DND-41 (cell line): ENCODE data around the gene PTGES3L.

ENCODE experiments used
- ATAC-seq: fragments of 200-7000 bp; cut with Tn5 transposase; 3 replicates; pipeline ENCODE4 v1.9.1; 2021; ENCODE audit warnings: low read depth; ENCODE audit not compliant: insufficient read depth
- DNase-seq: peaks from one replicate; pipeline ENCODE4 v3.0.0-alpha.2; 2020
- H2AFZ ChIP-seq: 2 replicates; pipeline ENCODE4 v1.6.0; 2012; ENCODE audit warnings: low read depth, low read length
- H3K27ac ChIP-seq: 2 replicates; pipeline ENCODE4 v1.5.1; 2012; ENCODE audit warnings: low read length, inconsistent platforms
- H3K27me3 ChIP-seq: fragments of 200-600 bp; sonication (generic); 2 replicates; pipeline ENCODE4 v1.6.0; 2012; ENCODE audit warnings: low read length, mild to moderate bottlenecking, inconsistent platforms; ENCODE audit not compliant: insufficient read depth, poor library complexity
- H3K36me3 ChIP-seq: 2 replicates; pipeline ENCODE4 v1.5.1; 2012; ENCODE audit warnings: low read length, inconsistent platforms; ENCODE audit not compliant: insufficient read depth
- H3K4me1 ChIP-seq: 2 replicates; pipeline ENCODE4 v1.5.1; 2012; ENCODE audit warnings: mild to moderate bottlenecking, low read length; ENCODE audit not compliant: insufficient read depth
- H3K4me2 ChIP-seq: 2 replicates; pipeline ENCODE4 v1.6.0; 2012; ENCODE audit warnings: mild to moderate bottlenecking, moderate library complexity, low read length, inconsistent platforms; ENCODE audit not compliant: insufficient read depth
- H3K4me3 ChIP-seq, 2 experiments: fragments of 200-600 bp in 1 of 2; shearing (Covaris generic) in 1 of 2; 2 replicates each; pipeline ENCODE4 v1.5.1; 2012 to 2016; ENCODE audit warnings: inconsistent platforms in 2 of 2, low read length in 2 of 2, mild to moderate bottlenecking in 2 of 2, low read depth in 1 of 2, moderate library complexity in 1 of 2
- H3K79me2 ChIP-seq: 2 replicates; pipeline ENCODE4 v1.6.0; 2012; ENCODE audit warnings: low read length, inconsistent platforms; ENCODE audit not compliant: insufficient read depth
- H3K9ac ChIP-seq: 2 replicates; pipeline ENCODE4 v1.6.0; 2012; ENCODE audit warnings: low read depth, mild to moderate bottlenecking, inconsistent platforms, low read length, moderate library complexity
- H3K9me3 ChIP-seq: 2 replicates; pipeline ENCODE4 v1.5.1; 2012; ENCODE audit warnings: low read length, moderate library complexity, mild to moderate bottlenecking, inconsistent platforms; ENCODE audit not compliant: insufficient read depth, severe bottlenecking
- H4K20me1 ChIP-seq: 2 replicates; pipeline ENCODE4 v1.6.0; 2012; ENCODE audit warnings: low read length; ENCODE audit not compliant: insufficient read depth
- CTCF ChIP-seq: IDR thresholded peaks from 2 replicates; pipeline ENCODE4 v1.5.1; 2012; ENCODE audit warnings: borderline replicate concordance, low read length, moderate library complexity, mild to moderate bottlenecking; ENCODE audit not compliant: poor library complexity, severe bottlenecking; ENCODE audit errors: extremely low read depth
- EZH2 ChIP-seq: IDR thresholded peaks from 3 replicates; pipeline ENCODE4 v1.6.1; 2012; ENCODE audit warnings: borderline replicate concordance, low read depth, mild to moderate bottlenecking, moderate library complexity, low read length, inconsistent platforms; ENCODE audit not compliant: severe bottlenecking

PTGES3L gene

GRCh38 chr17:42989726-42990652 lies 10.1 kb upstream of the PTGES3L start:
- Histone ChIP-seq H3K36me3 (peaks cover 82% of the 10 kb centered on the region), H2AFZ (no peak overlapping the region), H3K4me1 (no peaks in the 10 kb centered on the region), H3K27ac (no peak overlapping the region), H3K27me3 (no peaks in the 10 kb centered on the region), H3K9ac (no peak overlapping the region), H3K4me3 (no peak overlapping the region), H3K79me2 (0 out of 2 replicates have a peak, but pooled peaks cover 2% of the 10 kb centered on the region), H3K4me2 (no peak overlapping the region), H4K20me1 (no peaks in the 10 kb centered on the region; the same call in 1 of the 2 replicates), H3K9me3 (no peaks in the 10 kb centered on the region)
- ATAC-seq = no peak
- no peak for TF ChIP-seq CTCF
- no peak for TF ChIP-seq EZH2
- no peak for DNase-seq

DNA sequence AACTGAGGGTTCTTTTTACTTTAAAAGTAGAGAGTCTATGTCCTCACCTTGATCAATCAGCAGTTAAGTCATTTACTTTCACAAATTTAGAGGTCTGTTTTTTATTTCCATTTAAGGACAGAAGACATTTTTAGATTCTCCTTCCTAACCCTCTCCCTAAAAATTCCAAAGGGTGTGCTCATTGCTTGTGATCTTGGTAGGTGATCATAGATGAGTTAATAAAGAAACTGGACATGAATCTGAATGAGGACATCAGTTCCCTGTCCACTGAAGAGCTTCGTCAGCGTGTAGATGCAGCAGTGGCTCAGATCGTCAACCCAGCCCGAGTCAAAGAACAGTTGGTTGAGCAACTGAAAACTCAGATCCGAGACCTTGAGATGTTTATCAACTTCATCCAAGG lies 9.3 kb upstream of the PTGES3L start:
- no peak overlapping the region for H2AFZ ChIP-seq
- H3K27ac ChIP-seq = no peak overlapping the region
- no peak overlapping the region for H3K9ac ChIP-seq

GRCh38 chr17:42985225-42985624 lies 5.3 kb upstream of the PTGES3L start:
- no peak overlapping the region for H3K9ac ChIP-seq
- H3K4me2 ChIP-seq = no peak overlapping the region
- H3K27ac ChIP-seq = no peak overlapping the region
- peaks cover 18% of the 10 kb centered on the region for H3K4me1 ChIP-seq
- H3K4me3 ChIP-seq = no peak overlapping the region
- H3K79me2 ChIP-seq = peaks cover 37% of the 10 kb centered on the region
- peaks cover 73% of the 10 kb centered on the region for H3K36me3 ChIP-seq
- no peaks in the 10 kb centered on the region for H3K27me3 ChIP-seq
- peaks cover 6% of the 10 kb centered on the region for H4K20me1 ChIP-seq
- TF ChIP-seq EZH2 = no peak
- no peak for TF ChIP-seq CTCF
- no peak overlapping the region for H2AFZ ChIP-seq
- no peaks in the 10 kb centered on the region for H3K9me3 ChIP-seq
- no peak for ATAC-seq
- no peak for DNase-seq

More for the DNA sequence above, 9.3 kb upstream of the PTGES3L start:
- no peaks in the 10 kb centered on the region; the same call in 1 of the 2 replicates for H4K20me1 ChIP-seq
- ATAC-seq (no peak), DNase-seq (no peak)
- H3K79me2 ChIP-seq = 0 out of 2 replicates have a peak, but pooled peaks cover 4% of the 10 kb centered on the region
- H3K4me2 ChIP-seq = no peak overlapping the region
- H3K4me1 ChIP-seq = no peaks in the 10 kb centered on the region
- H3K4me3 ChIP-seq = no peak overlapping the region
- no peak for TF ChIP-seq CTCF
- TF ChIP-seq EZH2 = no peak
- H3K27me3 ChIP-seq = no peaks in the 10 kb centered on the region
- H3K36me3 ChIP-seq = peaks cover 83% of the 10 kb centered on the region
- no peaks in the 10 kb centered on the region for H3K9me3 ChIP-seq
